HG02884 (cell line): ENCODE measurements around the gene SLC38A8.

ENCODE experiments used
- ATAC-seq: cut with Tn5 transposase; IDR thresholded peaks from one replicate; pipeline ENCODE4 v1.9.1; 2021; ENCODE audit warnings: mild to moderate bottlenecking, moderate library complexity; ENCODE audit not compliant: unreplicated experiment

Gene SLC38A8

GRCh38 chr16:84003038-84003437, 39.6 kb downstream of the SLC38A8 start:
- no peak for ATAC-seq

GRCh38 chr16:84001726-84002125, 40.9 kb downstream of the SLC38A8 start:
- ATAC-seq = no peak

GRCh38 chr16:84000989-84001642, 41.5 kb downstream of the SLC38A8 start:
- no peak for ATAC-seq

DNA sequence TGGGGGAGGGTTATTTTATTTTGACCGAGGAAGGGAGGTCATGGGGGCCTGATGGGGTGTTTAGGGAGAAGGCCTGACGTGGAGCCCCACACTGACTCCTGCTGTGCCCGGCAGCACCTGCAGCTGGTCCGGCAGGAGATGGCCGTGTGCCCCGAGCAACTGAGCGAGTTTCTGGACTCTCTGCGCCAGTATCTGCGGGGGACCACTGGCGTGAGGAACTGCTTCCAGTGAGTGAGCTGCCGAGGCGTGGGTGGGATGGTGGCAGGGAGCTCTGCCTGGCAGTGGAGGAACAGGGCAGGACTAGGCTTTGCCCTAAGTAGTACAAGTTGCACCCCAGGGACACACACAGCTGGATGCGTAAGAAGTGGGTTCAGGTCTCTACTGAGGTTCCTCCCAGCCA, 44.5 kb downstream of the SLC38A8 start:
- no peak for ATAC-seq

DNA sequence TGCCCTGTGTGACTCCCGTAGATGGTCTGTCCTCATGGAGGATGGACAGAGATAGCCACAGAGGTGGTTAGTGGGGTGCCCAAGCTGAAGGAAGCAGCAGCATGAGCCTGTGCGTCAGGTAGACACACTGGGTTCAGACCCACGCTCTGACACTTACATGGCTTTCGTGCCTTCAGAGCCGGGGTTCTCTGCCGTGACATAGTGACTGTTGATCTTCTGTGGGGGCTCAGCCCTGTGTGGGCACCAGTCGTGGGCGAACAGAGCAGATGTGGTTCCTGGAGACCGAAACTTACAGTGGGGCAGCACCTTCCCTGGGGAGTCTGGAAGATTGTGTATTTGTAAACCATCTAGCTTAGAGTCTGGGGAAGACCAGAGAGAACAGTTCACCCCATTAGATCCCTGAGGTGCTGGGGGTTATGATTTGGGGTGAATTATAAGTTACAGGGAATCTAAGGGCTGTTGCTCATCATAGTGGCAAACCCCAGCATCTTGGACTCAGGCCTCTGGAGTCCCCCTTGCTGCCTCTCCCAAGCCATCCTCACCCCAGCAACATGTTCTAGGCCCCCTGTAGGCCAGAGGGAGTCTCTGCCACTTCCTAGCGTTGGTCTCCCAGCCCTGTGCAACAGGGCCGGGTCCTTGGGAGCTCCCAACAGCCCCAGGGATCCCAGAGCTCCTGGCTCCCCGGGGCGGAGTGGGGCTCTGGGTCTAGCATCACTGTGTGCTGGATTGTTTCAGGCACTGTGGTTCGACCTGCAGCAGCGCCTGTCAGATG, 45.9 kb downstream of the SLC38A8 start:
- ATAC-seq = no peak

DNA sequence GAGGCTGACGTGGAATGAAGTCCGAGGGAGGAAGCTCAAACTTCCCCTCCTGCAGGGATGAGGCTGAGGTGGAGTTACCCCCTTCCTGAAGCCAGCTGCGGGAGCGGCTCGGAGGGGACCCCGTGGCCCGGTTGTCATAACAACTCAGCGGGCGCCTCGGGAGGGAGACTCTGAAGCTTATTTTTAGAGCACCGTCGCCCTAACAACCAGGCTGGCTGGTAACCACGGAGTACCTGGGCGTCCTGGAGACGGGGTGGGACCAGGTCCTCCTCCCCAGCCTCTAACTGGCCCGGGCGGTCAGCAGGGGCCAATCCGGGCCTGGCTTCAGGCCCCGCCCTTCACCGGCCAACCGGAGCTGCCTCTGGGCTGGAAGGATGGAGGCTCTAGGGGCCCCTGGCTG, 46.8 kb downstream of the SLC38A8 start:
- ATAC-seq = no peak

DNA sequence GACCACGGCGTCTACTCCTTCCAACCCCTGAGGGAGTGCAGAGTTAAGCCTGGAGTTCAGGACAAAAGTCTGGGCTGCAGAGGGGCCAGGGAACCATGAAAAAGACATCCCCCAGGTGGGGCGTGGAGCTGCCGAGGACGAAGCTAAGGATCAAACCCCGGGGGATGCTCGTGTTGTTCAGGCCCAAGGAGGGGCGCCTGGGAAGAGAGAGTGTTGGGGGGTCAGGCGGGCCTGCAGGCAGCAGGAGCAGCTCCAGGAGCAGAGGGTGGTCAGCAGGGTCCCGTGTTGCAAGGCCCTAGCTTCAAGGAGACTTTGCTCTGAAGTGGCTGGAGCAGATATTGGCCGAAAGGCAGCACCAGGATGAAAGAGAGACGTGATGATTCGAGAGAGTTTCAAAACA, 47.9 kb downstream of the SLC38A8 start:
- no peak for ATAC-seq

- ATAC-seq = no peak
Measured at GRCh38 chr16:83994087-83994486, 48.5 kb downstream of the SLC38A8 start.

DNA sequence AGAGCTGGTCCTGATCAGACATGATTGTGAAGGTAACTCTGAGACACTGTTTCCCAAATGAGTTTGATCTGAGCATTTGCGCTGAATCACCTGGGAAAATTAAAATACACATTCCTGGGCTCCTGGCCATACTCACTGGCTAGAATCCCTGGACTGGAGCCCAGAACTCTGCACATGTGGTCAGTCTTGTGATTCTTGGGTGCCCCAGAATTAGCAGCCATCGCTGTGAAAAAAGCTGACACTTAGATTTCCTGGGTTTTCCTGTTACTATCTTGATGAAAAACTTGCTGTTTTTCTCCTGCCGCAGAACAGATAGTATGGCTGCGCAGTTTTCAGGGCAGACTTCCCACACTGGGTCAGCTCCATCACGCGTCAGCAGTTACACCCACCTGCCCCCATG, 50.0 kb downstream of the SLC38A8 start:
- no peak for ATAC-seq

DNA sequence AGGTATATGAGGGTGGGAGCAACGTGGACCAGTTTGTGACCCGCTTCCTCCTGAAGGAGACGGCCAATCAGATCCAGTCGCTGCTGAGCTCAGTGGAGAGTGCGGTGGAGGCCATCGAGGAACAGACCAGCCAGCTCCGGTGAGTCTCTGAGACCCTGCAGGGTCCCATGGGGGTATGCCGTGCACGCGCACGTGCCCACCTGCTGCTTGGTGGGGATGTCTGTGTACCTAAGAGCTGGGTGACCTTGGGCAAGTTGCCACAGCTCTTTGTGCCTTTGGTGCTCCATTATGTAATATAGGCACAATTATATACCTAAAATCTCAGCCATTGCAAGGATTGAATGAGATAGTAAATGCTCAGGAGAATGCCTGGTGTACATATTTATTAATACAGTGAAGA, 52.1 kb downstream of the SLC38A8 start:
- ATAC-seq = no peak

DNA sequence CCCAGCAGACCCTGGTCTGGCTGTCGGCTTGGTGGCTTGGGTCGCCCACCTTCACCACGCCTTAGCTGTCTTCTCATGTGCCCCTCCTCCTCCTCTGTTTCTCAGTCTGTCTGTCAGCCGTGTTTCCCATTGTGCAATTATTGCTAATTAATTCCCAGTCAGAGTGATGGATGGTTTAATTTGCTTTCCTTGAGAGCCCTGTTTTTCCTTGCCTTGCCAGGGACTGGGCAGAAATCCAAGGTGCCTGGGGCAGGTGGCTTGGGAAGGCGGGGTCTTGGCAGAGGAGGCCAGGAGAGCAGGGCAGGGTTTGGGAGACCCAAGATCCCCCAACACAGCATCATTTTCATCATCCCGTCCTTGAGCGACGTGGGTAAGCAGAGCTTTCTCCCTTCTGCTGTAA, 53.3 kb downstream of the SLC38A8 start:
- ATAC-seq = no peak

- no peak for ATAC-seq
Measured at GRCh38 chr16:83983491-83983890, 59.1 kb downstream of the SLC38A8 start.

DNA sequence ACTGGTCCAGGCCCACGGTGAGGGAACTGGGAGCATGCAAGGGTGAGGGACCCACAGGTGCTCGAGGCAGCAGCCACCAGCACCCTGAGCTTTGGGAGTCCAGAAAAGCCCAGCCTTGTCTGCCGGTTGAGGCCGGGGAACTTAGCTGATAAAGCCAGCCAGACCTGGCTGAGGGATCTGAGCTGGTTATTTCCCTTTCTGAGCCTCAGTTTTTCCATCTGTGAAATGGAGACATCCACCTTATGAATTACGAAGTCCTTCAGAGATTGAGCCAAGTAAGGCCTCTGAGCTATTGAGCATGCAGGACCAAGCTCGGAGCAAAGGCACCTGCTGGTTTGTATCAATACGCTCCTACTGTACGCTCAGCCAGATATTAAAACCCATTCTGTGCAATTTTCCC, 60.8 kb downstream of the SLC38A8 start:
- no peak for ATAC-seq

GRCh38 chr16:83980794-83981193, 61.8 kb downstream of the SLC38A8 start:
- ATAC-seq = no peak

DNA sequence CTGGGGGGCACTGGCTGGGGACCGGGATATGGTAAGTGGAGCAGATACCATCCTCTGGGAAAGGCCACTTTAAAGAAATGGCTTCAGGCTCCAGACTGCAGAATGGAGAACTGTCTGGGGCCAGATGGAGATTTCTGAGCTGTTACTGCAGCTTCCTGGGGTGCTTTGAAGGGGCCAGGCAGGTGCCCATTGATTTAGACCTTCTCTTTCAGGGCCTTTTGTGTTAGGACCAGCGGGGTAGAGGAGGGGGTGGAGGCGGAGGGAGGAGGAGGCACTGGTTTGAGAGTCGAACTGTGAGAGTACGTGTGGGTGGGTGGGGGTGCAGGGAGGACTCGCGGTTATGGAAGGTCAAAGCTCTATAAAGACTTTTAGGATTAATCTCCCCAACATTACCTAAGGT, 63.2 kb downstream of the SLC38A8 start:
- no peak for ATAC-seq

DNA sequence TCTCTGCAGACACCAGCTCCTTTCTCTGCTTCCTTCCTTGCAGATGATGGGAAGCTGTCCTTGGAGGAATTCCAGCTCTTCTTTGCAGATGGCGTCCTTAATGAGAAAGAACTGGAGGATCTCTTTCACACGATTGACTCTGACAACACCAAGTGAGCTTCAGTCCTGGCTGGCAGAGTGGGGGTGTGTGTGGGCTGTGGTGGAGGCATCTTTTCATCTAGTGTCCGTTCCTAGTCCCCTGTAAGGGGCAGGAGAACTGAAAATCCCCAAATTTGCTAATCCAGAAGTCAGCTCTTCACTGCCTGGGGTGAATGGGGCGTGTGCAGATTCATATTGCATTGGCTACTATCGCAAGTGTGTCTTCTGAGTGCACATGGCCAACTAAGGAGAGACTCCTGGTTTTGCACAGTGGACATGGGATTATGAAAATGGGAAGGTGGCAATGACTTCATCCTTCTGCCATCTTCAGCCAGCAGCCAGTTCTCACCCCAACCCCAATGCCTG, 64.1 kb downstream of the SLC38A8 start:
- ATAC-seq = no peak

DNA sequence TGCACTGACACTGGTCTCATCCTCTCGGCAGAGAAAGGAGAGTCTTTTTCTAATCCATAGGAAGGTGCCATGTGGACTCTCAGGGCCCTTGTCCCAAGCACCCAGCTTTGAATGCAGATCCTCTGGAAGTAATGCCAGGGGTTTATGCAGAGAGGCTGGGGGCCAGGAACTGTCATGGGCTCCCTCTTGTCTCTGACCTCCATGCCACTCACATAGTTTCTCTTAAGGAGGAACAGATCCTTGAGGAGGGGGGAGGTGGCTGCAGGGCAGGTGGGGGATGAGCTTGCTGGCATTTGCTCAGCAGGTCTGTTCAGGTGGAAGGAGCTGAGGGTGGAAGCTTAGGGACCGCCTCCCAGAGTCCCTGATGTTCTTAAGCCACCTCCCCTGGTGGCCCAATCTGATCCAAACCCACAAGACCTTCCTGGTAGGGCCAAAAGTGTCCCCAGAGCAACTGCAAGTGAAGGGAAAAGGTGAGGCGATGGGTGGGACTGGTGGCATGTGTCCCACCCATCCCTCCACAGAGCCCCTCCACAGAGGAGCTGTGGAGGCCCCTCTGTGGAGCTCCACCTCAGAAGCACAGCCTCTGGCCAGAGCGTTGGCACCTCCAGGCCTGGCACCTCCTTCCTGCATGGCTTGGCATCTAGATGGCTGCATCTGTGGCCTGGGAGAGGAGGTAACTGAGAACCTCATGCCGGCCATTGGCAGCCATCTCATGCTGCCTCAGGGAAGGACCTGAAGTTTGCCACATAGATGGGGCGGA, 65.4 kb downstream of the SLC38A8 start:
- ATAC-seq = no peak

- no peak for ATAC-seq
Measured at GRCh38 chr16:83975590-83976260, 66.9 kb downstream of the SLC38A8 start.

DNA sequence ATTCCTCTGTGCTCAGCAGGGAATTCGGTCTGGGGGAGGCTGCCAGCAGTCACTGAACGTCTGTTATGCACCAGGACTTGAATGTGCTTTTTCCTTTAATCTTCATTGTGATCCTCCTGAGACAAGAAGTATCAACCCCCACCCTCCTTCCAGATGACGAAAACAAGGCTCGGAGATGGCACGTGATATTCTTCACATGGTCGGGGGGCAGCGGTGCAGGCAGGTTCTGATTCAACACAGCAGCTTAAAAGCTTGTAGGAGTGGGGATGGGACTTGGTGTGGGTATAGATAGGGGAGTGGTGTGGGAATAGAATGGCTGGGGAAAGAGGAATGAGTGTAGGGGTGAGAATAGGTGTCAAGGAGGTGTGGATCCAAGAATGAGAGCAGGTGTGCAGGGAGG, 68.1 kb downstream of the SLC38A8 start:
- ATAC-seq = no peak

DNA sequence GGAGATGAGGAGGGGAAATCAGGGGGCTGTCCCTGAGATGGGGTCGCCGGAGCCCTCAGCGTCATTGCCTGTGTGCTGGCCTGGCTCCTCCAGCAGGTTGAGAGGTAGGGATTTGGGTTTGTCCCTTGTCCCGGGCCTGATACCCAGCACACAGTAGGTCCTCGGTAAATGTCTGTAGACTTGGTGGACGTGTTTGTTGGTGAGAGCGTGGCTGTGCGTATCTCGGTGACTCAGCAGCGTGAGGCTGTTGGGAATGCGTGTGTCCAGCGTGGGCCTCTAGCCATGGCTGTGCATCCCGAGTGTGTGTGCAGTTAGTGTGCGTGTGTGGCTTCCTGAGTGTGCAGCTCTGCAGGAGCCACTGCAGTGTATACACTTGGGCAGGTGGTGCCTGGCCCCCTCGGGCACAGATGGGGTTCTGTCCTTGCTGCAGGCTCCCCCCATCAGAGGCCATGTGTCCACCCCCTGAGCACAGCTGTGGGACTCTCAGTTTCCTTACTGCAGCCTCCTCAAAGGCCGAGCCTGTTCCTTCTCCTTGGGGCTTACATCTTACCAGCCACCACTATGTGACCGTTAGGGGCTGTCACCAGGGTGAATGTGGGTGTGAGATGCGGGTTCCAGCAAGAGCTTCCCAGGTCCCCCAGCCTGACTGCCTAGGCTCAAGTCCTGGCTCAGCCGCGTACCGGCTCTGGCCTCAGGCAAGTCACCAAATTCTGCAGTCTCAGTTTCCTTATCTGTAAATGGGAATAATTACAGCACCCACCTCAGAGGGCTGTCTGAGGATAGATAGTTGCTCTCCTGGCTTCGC, 68.8 kb downstream of the SLC38A8 start:
- no peak for ATAC-seq
